ENCODE data around the gene TMEM8B. TPM values are rescaled to one million over a fixed set of nuclear protein-coding genes. Genes with fewer than 3 reads are reported as not detected.

Gene TMEM8B
- polyA plus RNA-seq, 1 donor = 26.9 TPM

- DNase-seq = no peak
Measured at GRCh38 chr9:35842020-35842745, 13.2 kb downstream of the TMEM8B start.

DNA sequence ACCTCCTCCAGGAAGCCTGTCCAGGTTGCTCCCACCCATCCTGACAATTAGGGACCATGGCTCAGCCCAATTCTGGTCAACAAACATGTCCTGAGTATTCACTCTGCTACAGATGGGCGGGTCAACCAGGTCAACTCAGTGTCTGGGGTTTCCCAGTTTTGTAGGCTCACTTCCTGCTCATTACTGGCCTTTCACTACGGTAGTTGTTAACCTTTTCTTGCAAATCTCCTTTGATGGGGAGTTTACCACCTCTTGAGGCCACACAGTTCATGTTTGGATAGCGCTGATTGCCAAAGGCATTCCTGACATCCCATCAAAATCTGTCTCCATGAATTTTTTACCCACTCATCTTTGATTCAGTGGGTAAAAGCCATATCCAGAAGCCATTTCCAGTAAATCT is 13.8 kb downstream of the TMEM8B start:
- no peak for DNase-seq

GRCh38 chr9:35844628-35845270 is 15.7 kb downstream of the TMEM8B start:
- peak; percentile 88 for DNase-seq

GRCh38 chr9:35845824-35846771 is 17.1 kb downstream of the TMEM8B start:
- DNase-seq = no peak

DNA sequence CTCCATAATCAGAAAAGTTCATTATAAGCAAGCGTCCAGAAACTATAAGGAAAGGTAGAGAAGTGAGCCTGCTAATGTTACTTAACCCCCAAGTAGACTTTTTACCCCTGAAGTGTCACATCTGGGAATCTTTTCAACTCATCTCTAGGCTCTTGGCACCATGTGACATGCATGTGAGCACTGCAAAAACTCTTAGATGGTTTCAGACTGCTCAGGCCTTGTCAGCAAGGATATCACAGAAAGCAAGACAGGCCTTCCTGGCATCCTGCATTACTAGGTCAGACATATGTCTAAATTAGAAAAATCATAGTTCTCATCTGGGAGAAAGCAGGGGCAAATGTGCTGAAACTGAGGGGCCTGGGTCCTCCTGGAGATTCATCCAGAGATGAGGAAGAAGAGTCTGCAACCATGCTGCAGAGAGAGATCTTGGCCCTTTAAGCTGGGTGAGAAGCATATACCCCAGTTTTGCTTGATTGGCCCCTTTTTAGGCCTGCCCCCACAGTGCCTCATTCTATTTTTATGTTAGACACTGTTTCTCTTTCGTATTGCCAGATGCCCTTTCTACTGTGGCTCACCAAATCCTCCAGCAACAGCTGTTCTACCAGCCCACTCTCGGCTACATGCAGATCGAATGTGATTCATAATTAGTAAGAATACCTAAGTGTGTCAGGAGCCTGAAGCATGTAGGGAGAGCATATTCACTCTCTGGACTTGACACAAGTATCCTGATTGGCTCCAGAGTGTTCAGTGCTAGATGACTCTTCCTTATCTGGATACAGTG is 19.0 kb downstream of the TMEM8B start:
- no peak for DNase-seq

DNA sequence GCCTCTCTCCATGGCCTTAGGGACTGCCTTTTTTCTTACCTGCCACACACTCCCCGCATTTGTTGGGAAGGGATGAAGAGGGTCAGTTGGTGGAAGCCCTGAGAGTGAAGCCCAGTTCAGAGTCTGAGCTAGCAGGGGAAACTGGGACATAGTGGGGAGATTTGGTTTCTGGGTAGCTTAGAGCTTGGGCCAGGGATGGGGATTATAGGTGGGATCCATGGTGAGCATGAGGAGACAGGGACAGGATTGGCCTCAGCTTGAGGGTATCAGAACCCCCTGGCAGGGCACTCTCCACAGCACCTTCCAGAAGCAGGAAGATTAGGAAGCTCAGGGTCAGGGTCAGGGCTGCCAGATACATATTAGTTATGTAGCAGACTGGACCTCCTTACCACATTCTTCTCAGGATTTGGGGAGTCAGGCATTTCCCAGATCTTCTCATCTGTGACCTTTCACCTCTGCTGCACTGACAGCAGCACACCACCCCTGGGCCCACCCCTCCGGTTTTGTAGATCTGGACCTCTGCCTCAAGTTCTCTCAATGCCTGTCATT is 23.3 kb downstream of the TMEM8B start:
- no peak for DNase-seq

GRCh38 chr9:35852876-35853865 is 24.1 kb downstream of the TMEM8B start:
- DNase-seq = no peak

GRCh38 chr9:35854091-35854762 is 25.2 kb downstream of the TMEM8B start:
- no peak for DNase-seq

DNA sequence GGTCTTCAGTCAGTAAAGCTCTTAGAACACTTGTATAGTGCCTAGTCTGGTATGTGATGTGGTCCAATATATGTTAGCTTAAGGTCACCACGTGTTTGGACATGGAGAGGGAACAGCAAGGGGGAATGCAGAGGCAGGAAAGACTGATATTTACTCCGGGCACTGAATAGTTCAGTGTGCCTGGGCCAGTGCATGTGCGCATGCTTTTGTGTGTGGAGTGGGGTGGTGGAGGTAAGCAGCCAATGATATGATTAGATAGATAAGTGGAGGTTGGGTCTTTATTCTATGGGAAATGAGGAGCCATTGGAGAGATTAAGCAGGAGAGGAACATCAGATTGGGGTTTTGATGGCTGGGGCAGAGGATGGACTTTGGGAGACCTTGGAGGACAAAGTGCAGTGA is 27.2 kb downstream of the TMEM8B start:
- DNase-seq = no peak

GRCh38 chr9:35856882-35857281 is 27.9 kb downstream of the TMEM8B start:
- DNase-seq = no peak

DNA sequence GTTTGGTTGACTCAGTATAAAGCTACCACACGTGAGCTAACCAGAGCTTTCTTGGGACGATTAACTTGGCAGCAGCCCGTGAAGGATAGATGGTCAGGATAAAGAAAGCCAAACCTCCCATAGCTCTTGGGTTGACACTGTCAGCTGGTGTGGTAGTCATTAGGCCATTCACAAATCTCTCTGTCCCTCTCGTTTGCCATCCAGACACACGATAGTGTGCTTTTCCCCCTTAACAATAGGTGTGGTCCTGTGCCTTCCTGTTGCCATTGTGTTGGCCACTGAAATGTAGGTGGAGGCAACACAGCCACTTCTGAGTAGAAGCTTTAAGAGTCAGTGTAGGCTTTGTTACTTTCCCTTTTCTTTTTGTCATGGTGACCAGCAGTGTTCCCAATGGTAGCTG is 29.4 kb downstream of the TMEM8B start:
- no peak for DNase-seq

DNA sequence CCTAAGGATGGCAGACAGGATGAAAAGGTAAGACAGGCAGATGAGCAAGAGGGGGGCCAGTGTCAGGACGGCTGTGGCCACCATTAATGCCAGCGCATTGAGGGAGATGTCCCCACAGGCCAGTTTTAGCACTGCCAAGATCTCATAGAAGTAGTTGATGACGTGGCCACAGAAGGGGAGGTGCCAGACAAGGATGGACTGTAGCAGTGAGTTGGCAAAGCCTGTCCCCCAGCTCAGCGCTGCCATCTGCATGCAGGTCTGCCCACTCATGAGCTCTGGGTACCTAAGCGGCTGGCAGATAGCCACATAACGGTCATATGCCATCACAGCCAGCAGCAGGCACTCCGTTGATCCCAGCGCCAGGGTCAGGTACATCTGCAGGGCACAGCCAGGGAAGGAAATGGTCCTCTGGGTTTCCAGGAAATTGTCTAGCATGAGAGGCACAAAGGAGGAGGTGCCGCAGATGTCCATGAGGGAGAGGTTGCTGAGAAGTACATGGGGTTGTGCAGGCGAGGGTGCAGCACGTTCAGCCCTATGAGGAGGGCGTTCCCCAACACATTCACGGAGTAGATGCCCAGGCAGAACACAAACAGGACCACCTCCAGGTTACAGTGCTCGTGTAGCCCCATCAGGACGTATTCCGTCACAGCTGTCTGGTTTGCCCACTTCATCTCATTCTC is 30.4 kb downstream of the TMEM8B start:
- no peak for DNase-seq

- no peak for DNase-seq
Measured at GRCh38 chr9:35859990-35860339, 30.9 kb downstream of the TMEM8B start.

DNA sequence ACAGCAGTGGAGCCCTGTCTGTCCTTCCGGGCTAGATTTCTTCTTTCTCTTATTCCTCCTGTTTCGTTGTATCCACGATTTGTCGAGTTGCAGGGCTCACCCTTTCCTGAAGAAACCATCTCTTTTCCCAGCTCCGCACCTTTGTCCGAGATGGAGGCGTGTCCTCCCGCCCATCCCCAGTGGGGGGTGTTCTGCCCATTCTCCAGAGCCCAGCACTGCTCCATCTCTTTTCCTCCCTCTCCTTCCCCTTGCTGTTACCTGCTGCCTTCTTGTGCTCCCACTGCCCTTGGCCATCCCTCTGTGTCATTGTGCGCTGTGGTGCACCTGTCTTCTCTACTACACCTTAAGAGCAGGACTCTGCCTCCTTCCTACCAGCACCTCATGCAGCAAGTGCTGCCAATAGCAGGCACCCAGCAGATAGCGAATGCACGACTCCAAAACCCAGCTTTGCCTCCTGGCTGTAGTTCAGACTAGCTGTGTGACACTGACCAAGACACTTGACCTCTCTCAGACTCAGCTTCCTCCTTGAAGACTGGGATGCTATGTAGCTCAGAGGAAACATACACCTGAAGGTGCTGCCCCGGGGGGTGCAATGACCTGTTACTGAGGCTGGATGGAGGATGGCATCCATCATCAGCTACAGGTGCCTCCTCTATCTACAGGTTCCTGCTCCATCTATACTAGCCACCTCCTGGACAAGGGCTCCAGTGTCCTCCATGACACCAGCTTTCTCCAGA is 32.3 kb downstream of the TMEM8B start:
- DNase-seq = no peak

- no peak for DNase-seq
Measured at GRCh38 chr9:35862328-35862727, 33.3 kb downstream of the TMEM8B start.

GRCh38 chr9:35863583-35863982 is 34.6 kb downstream of the TMEM8B start:
- DNase-seq = no peak

DNA sequence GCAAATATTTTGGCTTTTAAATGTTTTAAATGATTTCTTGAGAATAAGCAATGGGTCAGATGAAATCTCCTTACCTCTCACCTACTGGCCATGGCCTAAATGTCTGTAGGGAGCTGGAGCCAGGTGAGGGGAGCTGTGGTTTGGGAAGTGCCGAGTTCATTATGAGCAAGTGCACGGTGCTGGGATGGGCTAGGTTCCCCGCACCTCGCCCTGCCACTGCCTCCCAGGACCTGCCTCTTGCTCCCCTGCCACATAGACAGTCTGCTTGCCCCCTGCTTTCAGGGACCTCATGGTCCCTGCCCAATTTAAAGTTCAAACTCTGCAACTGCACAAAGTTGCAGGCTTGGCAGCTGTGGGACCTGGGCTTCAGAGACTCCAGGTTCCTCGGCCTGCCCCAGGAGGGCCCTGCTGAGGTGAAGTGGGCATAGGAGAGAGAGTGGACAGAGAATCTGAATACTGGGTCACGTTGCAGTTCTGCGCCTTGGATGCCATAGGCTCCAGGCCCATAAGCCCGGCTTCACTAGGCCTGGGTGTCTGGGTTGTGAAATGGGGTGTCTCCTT is 35.7 kb downstream of the TMEM8B start:
- no peak for DNase-seq

DNA sequence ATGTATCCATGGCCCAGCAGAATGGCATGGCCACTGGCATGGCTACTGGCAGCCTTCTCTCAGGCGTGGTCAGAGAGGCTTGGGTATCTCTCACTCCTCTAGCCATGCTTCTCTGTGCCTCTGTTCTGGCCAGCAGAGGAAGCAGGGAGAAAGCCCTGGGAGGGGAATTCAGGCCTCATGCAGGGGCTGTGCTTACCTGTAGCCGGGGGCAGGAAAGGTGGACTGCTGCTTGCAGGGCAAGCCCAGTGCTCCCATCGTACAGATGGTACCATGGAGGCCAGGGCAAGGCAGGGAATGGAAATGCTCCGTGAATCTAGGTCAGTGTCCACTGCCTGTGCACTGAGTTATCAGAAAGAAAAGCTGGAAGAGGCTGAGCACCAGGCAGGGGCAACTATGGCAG is 38.5 kb downstream of the TMEM8B start:
- DNase-seq = no peak

- no peak for DNase-seq
Measured at GRCh38 chr9:35868933-35869332, 39.9 kb downstream of the TMEM8B start.

All from hindlimb muscle (tissue), 1 donor.